ENCODE measurements around the gene NCK1. TPM values are rescaled to one million over a fixed set of nuclear protein-coding genes. Genes with fewer than 3 reads are reported as not detected.
"Not testable (repeated sequence)": the region's sequence is repeated elsewhere in the genome, so short reads cannot be mapped to it uniquely, and the experiment has no call there.

NCK1 gene
- total RNA-seq, 2 donors from 2014 or later, result 41.2 to 63.6 TPM

- peak overlapping the region in 1 of 2 donors; percentile 13 for H3K27ac Mint-ChIP-seq
Measured at GRCh38 chr3:136952292-136952691, 90.3 kb downstream of the NCK1 start.

GRCh38 chr3:136954251-136954650 lies 92.2 kb downstream of the NCK1 start:
- Mint-ChIP-seq H3K27ac (no peak overlapping the region), H3K27me3 (no peaks in the 10 kb centered on the region), H3K9me3 (no peaks in the 10 kb centered on the region), H3K36me3 (no peaks in the 10 kb centered on the region), H3K4me1 (ENCODE audit: low read depth in 2 of 2) (peaks cover 19 to 24% of the 10 kb centered on the region in 2 donors), H3K4me3 (no peak overlapping the region)
- no peak for ATAC-seq
- DNase-seq (ENCODE audit: low spot score), result no peak

More at GRCh38 chr3:136952292-136952691, 90.3 kb downstream of the NCK1 start:
- H3K9me3 Mint-ChIP-seq, result no peaks in the 10 kb centered on the region
- H3K27me3 Mint-ChIP-seq, result no peaks in the 10 kb centered on the region
- H3K4me3 Mint-ChIP-seq, result no peak overlapping the region
- DNase-seq (ENCODE audit: low spot score) (no peak), ATAC-seq (no peak)
- H3K4me1 Mint-ChIP-seq (ENCODE audit: low read depth in 2 of 2), result peaks cover 22 to 25% of the 10 kb centered on the region in 2 donors
- H3K36me3 Mint-ChIP-seq, result no peaks in the 10 kb centered on the region

GRCh38 chr3:136954980-136955780 lies 93.2 kb downstream of the NCK1 start:
- Mint-ChIP-seq H3K27me3 (no peaks in the 10 kb centered on the region), H3K4me3 (no peak overlapping the region), H3K9me3 (no peaks in the 10 kb centered on the region), H3K4me1 (ENCODE audit: low read depth in 2 of 2) (peaks cover 24 to 32% of the 10 kb centered on the region in 2 donors), H3K36me3 (no peaks in the 10 kb centered on the region), H3K27ac (peak overlapping the region in 1 of 2 donors; percentile 55)
- DNase-seq (ENCODE audit: low spot score) (no peak), ATAC-seq (no peak)

- H3K36me3 Mint-ChIP-seq, result no peaks in the 10 kb centered on the region
- peaks cover 28 to 32% of the 10 kb centered on the region in 2 donors for H3K4me1 Mint-ChIP-seq (ENCODE audit: low read depth in 2 of 2)
- H3K27me3 Mint-ChIP-seq, result no peaks in the 10 kb centered on the region
- no peak for DNase-seq (ENCODE audit: low spot score)
- no peaks in the 10 kb centered on the region for H3K9me3 Mint-ChIP-seq
- no peak overlapping the region for H3K4me3 Mint-ChIP-seq
- no peak for ATAC-seq
- peak overlapping the region in 1 of 2 donors; percentile 55 for H3K27ac Mint-ChIP-seq
Measured at GRCh38 chr3:136955813-136956212, 93.8 kb downstream of the NCK1 start.

GRCh38 chr3:136956971-136957370 lies 95.0 kb downstream of the NCK1 start:
- no peak overlapping the region for H3K4me3 Mint-ChIP-seq
- no peak for ATAC-seq
- H3K4me1 Mint-ChIP-seq (ENCODE audit: low read depth in 2 of 2), result peaks cover 29 to 32% of the 10 kb centered on the region in 2 donors
- H3K27me3 Mint-ChIP-seq, result no peaks in the 10 kb centered on the region
- H3K9me3 Mint-ChIP-seq, result no peaks in the 10 kb centered on the region
- H3K27ac Mint-ChIP-seq, result peak overlapping the region in 1 of 2 donors; percentile 27
- no peak for DNase-seq (ENCODE audit: low spot score)
- H3K36me3 Mint-ChIP-seq, result no peaks in the 10 kb centered on the region

GRCh38 chr3:136957751-136958288 lies 95.8 kb downstream of the NCK1 start, which contains the start of gene IL20RB:
Gene IL20RB (plus strand): TSS chr3:136957983. CDS start chr3:136958114, 131 bp downstream.
- Mint-ChIP-seq H3K4me3 (no peak within 1 kb of the TSS), H3K9me3 (no peaks in the 10 kb centered on the region), H3K4me1 (ENCODE audit: low read depth in 2 of 2) (peaks cover 29 to 32% of the 10 kb centered on the region in 2 donors), H3K27me3 (no peaks in the 10 kb centered on the region), H3K36me3 (no peaks in the 10 kb centered on the region), H3K27ac (peak within 1 kb of the TSS in 1 of 2 donors; percentile 27)
- DNase-seq (ENCODE audit: low spot score) (no peak), ATAC-seq (no peak)

GRCh38 chr3:136958939-136959338 lies 96.9 kb downstream of the NCK1 start:
- peak overlapping the region in 1 of 2 donors; percentile 18 for H3K27ac Mint-ChIP-seq
- DNase-seq (ENCODE audit: low spot score) (no peak), ATAC-seq (no peak)
- peaks cover 29 to 32% of the 10 kb centered on the region in 2 donors for H3K4me1 Mint-ChIP-seq (ENCODE audit: low read depth in 2 of 2)
- no peaks in the 10 kb centered on the region for H3K27me3 Mint-ChIP-seq
- H3K9me3 Mint-ChIP-seq, result no peaks in the 10 kb centered on the region
- no peak overlapping the region for H3K4me3 Mint-ChIP-seq
- no peaks in the 10 kb centered on the region for H3K36me3 Mint-ChIP-seq

- Mint-ChIP-seq H3K9me3 (no peaks in the 10 kb centered on the region), H3K36me3 (no peaks in the 10 kb centered on the region), H3K27me3 (no peaks in the 10 kb centered on the region), H3K27ac (peak overlapping the region in 1 of 2 donors; percentile 18), H3K4me1 (ENCODE audit: low read depth in 2 of 2) (peaks cover 29 to 32% of the 10 kb centered on the region in 2 donors), H3K4me3 (no peak overlapping the region)
- DNase-seq (ENCODE audit: low spot score) (no peak), ATAC-seq (peak in 1 of 2 donors; percentile 48)
Measured at GRCh38 chr3:136959599-136959998, 97.6 kb downstream of the NCK1 start.

- Mint-ChIP-seq H3K36me3 (no peaks in the 10 kb centered on the region), H3K27ac (no peak overlapping the region), H3K27me3 (no peaks in the 10 kb centered on the region), H3K4me3 (no peak overlapping the region), H3K9me3 (no peaks in the 10 kb centered on the region), H3K4me1 (ENCODE audit: low read depth in 2 of 2) (peaks cover 17 to 18% of the 10 kb centered on the region in 2 donors)
- ATAC-seq (no peak), DNase-seq (ENCODE audit: low spot score) (no peak)
Measured at GRCh38 chr3:136960838-136961836, 99.1 kb downstream of the NCK1 start.

GRCh38 chr3:136962927-136963326 lies 100.9 kb downstream of the NCK1 start:
- no peaks in the 10 kb centered on the region for H3K36me3 Mint-ChIP-seq
- no peak for ATAC-seq
- no peaks in the 10 kb centered on the region for H3K9me3 Mint-ChIP-seq
- H3K27ac Mint-ChIP-seq, result no peak overlapping the region
- H3K4me1 Mint-ChIP-seq (ENCODE audit: low read depth in 2 of 2), result peaks cover 12 to 13% of the 10 kb centered on the region in 2 donors
- DNase-seq (ENCODE audit: low spot score), result no peak
- no peaks in the 10 kb centered on the region for H3K27me3 Mint-ChIP-seq
- H3K4me3 Mint-ChIP-seq, result no peak overlapping the region

GRCh38 chr3:136969539-136969938 lies 107.5 kb downstream of the NCK1 start:
- H3K9me3 Mint-ChIP-seq; DNase-seq (ENCODE audit: low spot score); H3K27ac Mint-ChIP-seq; ATAC-seq; H3K27me3 Mint-ChIP-seq; H3K4me1 Mint-ChIP-seq (ENCODE audit: low read depth in 2 of 2); H3K4me3 Mint-ChIP-seq: not testable (repeated sequence)
- peaks cover 11% of the 10 kb centered on the region for H3K36me3 Mint-ChIP-seq

GRCh38 chr3:136973352-136973751 lies 111.3 kb downstream of the NCK1 start:
- Mint-ChIP-seq H3K4me3 (no peak overlapping the region), H3K4me1 (ENCODE audit: low read depth in 2 of 2) (peaks cover 0 to 5% of the 10 kb centered on the region in 2 donors), H3K27ac (no peak overlapping the region), H3K9me3 (peaks cover 9% of the 10 kb centered on the region), H3K36me3 (peaks cover 18% of the 10 kb centered on the region), H3K27me3 (no peaks in the 10 kb centered on the region)
- ATAC-seq (no peak), DNase-seq (ENCODE audit: low spot score) (no peak)

- Mint-ChIP-seq H3K36me3 (peaks cover 18% of the 10 kb centered on the region), H3K9me3 (peaks cover 9% of the 10 kb centered on the region), H3K4me3 (no peak overlapping the region), H3K4me1 (ENCODE audit: low read depth in 2 of 2) (peaks cover 0 to 5% of the 10 kb centered on the region in 2 donors), H3K27ac (no peak overlapping the region), H3K27me3 (no peaks in the 10 kb centered on the region)
- no peak for DNase-seq (ENCODE audit: low spot score)
- ATAC-seq, result no peak
Measured at GRCh38 chr3:136974670-136975069, 112.7 kb downstream of the NCK1 start.
